ENCODE data around the gene ATP1A4. TPM values are rescaled to one million over a fixed set of nuclear protein-coding genes. Genes with fewer than 3 reads are reported as not detected.

The ATP1A4 gene
- polyA plus RNA-seq, 4 donors, result 0.12 to 0.24 TPM; not detected in 2

DNA sequence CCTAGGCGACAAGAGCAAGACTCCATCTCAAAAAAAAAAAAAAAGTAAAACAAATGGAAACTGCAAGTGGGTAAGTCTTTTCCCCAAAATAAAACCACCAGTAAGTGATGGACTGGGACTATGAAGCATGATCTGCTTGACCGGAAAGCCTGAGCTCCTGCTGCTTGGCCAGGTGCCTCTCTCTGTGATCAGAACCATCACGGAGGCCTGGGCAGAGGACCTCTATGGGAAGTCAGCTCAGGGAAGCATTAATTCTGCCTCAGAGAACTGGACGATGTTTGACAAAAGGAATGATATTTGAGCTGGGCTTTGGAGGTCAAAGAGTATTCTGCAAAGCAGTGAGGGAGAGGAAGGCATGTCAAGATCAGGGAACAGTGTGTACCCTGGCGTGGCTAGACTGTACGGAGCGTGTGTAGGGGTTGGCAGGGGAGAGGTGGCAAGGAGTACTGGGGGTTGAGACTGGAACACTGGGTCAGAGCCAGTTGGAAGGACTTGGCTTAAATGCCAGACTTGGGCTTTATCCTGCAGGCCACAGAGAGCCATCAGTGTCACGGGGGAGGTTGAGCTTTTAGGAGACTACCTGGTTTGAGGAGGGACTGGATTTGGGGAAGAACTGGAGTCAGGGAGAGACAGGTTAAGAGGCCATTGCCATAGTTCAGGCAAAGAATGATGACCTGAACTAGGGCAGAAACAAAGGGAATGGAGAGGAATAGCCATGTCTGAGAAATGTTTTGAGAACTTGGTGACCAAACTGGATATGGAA lies 19.4 kb upstream of the ATP1A4 start:
- 73 to 78% (median 76%) methylated on average over 8 of the region's 8 CpGs for WGBS, 3 donors
- FAIRE-seq (no peak), DNase-seq (no peak)
- Histone ChIP-seq H3K4me3 (ENCODE audit: low read depth in 1 of 3, low read length in 3 of 3) (no peak overlapping the region), H3K27me3 (ENCODE audit: control insufficient read depth in 3 of 3, insufficient read depth in 3 of 3, low read length in 3 of 3) (peaks cover 0 to 2% (median 0%) of the 10 kb centered on the region in 3 donors), H3K4me1 (ENCODE audit: control insufficient read depth in 3 of 3, insufficient read depth in 2 of 3, low read depth in 1 of 3, low read length in 2 of 3) (no peaks in the 10 kb centered on the region), H3K36me3 (ENCODE audit: control insufficient read depth in 3 of 3, insufficient read depth in 2 of 3, low read depth in 1 of 3, low read length in 3 of 3) (no peaks in the 10 kb centered on the region), H3K27ac (ENCODE audit: low read depth in 1 of 3, low read length in 2 of 3) (no peak overlapping the region), H3K9me3 (ENCODE audit: control insufficient read depth in 2 of 2, insufficient read depth in 1 of 2, low read depth in 1 of 2, low read length in 1 of 2) (no peaks in the 10 kb centered on the region)

- no peak overlapping the region for H3K4me3 ChIP-seq (ENCODE audit: low read depth in 1 of 3, low read length in 3 of 3)
- no peaks in the 10 kb centered on the region for H3K36me3 ChIP-seq (ENCODE audit: control insufficient read depth in 3 of 3, insufficient read depth in 2 of 3, low read depth in 1 of 3, low read length in 3 of 3)
- 59 to 78% (median 72%) methylated on average over 9 of the region's 9 CpGs for WGBS, 3 donors
- FAIRE-seq (no peak), DNase-seq (no peak)
- no peaks in the 10 kb centered on the region for H3K4me1 ChIP-seq (ENCODE audit: control insufficient read depth in 3 of 3, insufficient read depth in 2 of 3, low read depth in 1 of 3, low read length in 2 of 3)
- peaks cover 0 to 2% (median 0%) of the 10 kb centered on the region in 3 donors for H3K27me3 ChIP-seq (ENCODE audit: control insufficient read depth in 3 of 3, insufficient read depth in 3 of 3, low read length in 3 of 3)
- no peaks in the 10 kb centered on the region for H3K9me3 ChIP-seq (ENCODE audit: control insufficient read depth in 2 of 2, insufficient read depth in 1 of 2, low read depth in 1 of 2, low read length in 1 of 2)
- H3K27ac ChIP-seq (ENCODE audit: low read depth in 1 of 3, low read length in 2 of 3), result no peak overlapping the region
Observed at GRCh38 chr1:160133990-160134770, 17.2 kb upstream of the ATP1A4 start.

DNA sequence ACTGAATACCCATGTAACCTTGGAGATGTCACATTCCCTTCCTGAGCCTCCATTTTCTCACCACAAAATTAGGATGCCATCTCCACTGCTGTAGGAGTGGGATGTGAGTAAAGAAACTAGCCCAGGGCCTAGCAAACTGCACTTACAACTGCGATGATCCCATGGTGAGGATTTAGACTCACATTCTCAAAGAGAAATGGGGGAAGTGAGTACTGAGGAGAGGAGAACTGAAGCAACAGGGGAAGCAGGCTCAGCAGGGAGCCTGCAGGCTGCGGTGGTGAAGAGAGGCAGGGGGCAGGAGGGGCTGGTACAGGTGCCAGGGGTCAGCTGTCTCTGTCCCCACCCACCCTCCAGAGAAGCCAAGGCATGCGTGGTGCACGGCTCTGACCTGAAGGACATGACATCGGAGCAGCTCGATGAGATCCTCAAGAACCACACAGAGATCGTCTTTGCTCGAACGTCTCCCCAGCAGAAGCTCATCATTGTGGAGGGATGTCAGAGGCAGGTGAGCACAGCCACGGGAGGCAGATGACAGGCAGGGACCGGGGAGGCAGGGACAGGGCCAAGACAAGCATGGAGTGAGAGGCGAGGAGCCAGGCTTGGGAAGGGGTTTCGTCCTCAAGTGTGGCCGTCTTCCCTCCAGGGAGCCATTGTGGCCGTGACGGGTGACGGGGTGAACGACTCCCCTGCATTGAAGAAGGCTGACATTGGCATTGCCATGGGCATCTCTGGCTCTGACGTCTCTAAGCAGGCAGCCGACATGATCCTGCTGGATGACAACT lies 16.4 kb upstream of the ATP1A4 start:
- Histone ChIP-seq H3K27me3 (ENCODE audit: control insufficient read depth in 3 of 3, insufficient read depth in 3 of 3, low read length in 3 of 3) (peaks cover 0 to 2% (median 0%) of the 10 kb centered on the region in 3 donors), H3K36me3 (ENCODE audit: control insufficient read depth in 3 of 3, insufficient read depth in 2 of 3, low read depth in 1 of 3, low read length in 3 of 3) (no peaks in the 10 kb centered on the region), H3K4me3 (ENCODE audit: low read depth in 1 of 3, low read length in 3 of 3) (no peak overlapping the region), H3K4me1 (ENCODE audit: control insufficient read depth in 3 of 3, insufficient read depth in 2 of 3, low read depth in 1 of 3, low read length in 2 of 3) (no peaks in the 10 kb centered on the region), H3K27ac (ENCODE audit: low read depth in 1 of 3, low read length in 2 of 3) (no peak overlapping the region), H3K9me3 (ENCODE audit: control insufficient read depth in 2 of 2, insufficient read depth in 1 of 2, low read depth in 1 of 2, low read length in 1 of 2) (no peaks in the 10 kb centered on the region)
- WGBS, 3 donors, result 84 to 86% (median 85%) methylated on average over 20 of the region's 20 CpGs
- DNase-seq (no peak), FAIRE-seq (no peak)

GRCh38 chr1:160136121-160136925 lies 15.1 kb upstream of the ATP1A4 start:
- H3K27ac ChIP-seq (ENCODE audit: low read depth in 1 of 3, low read length in 2 of 3), result no peak overlapping the region
- DNase-seq, result no peak
- WGBS, 3 donors, result 90 to 91% (median 91%) methylated on average over 22 of the region's 22 CpGs

GRCh38 chr1:160136926-160137200 lies 14.5 kb upstream of the ATP1A4 start:
- Histone ChIP-seq H3K27me3 (ENCODE audit: control insufficient read depth in 3 of 3, insufficient read depth in 3 of 3, low read length in 3 of 3) (peaks cover 0 to 2% (median 2%) of the 10 kb centered on the region in 3 donors), H3K4me1 (ENCODE audit: control insufficient read depth in 3 of 3, insufficient read depth in 2 of 3, low read depth in 1 of 3, low read length in 2 of 3) (no peaks in the 10 kb centered on the region), H3K27ac (ENCODE audit: low read depth in 1 of 3, low read length in 2 of 3) (no peak overlapping the region), H3K9me3 (ENCODE audit: control insufficient read depth in 2 of 2, insufficient read depth in 1 of 2, low read depth in 1 of 2, low read length in 1 of 2) (no peaks in the 10 kb centered on the region), H3K36me3 (ENCODE audit: control insufficient read depth in 3 of 3, insufficient read depth in 2 of 3, low read depth in 1 of 3, low read length in 3 of 3) (no peaks in the 10 kb centered on the region), H3K4me3 (ENCODE audit: low read depth in 1 of 3, low read length in 3 of 3) (no peak overlapping the region)
- no peak for FAIRE-seq
- DNase-seq, result no peak
- 86 to 93% (median 87%) methylated on average over 5 of the region's 5 CpGs for WGBS, 3 donors

More at GRCh38 chr1:160136121-160136925, 15.1 kb upstream of the ATP1A4 start:
- FAIRE-seq, result no peak
- Histone ChIP-seq H3K4me3 (ENCODE audit: low read depth in 1 of 3, low read length in 3 of 3) (no peak overlapping the region), H3K9me3 (ENCODE audit: control insufficient read depth in 2 of 2, insufficient read depth in 1 of 2, low read depth in 1 of 2, low read length in 1 of 2) (no peaks in the 10 kb centered on the region), H3K27me3 (ENCODE audit: control insufficient read depth in 3 of 3, insufficient read depth in 3 of 3, low read length in 3 of 3) (peaks cover 0 to 2% (median 0%) of the 10 kb centered on the region in 3 donors), H3K36me3 (ENCODE audit: control insufficient read depth in 3 of 3, insufficient read depth in 2 of 3, low read depth in 1 of 3, low read length in 3 of 3) (no peaks in the 10 kb centered on the region), H3K4me1 (ENCODE audit: control insufficient read depth in 3 of 3, insufficient read depth in 2 of 3, low read depth in 1 of 3, low read length in 2 of 3) (no peaks in the 10 kb centered on the region)

DNA sequence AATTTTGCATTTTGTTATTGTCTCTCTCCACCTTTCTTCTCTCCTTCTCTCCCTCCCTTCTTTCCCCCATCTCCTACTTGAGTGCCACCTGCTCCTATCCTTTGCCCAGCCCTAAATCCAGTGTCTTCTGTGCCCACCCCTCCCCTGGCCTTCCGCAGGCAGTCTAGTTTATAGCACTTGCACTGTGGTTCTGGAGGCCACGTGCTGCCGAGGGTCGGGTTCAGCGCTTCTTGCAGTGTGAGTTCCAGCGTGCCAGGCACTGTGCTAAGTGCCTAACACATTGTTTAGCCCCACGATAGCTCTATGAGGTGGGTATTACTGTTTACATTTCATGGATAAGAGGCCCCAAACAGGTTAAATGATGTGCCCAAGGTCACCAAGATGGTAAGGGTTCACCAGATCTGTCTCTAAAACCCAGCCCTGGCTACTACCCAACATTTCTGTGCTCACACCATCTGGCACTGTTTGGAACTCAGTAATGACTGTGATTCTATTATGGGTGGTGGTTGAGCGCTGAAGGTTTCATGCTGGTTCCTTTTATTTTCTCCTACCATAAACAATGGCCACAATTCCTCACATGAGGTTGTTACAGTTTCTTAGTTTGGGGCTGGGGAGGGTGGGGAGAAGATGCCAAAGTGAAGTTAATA lies 14.1 kb upstream of the ATP1A4 start:
- DNase-seq (no peak), FAIRE-seq (no peak)
- Histone ChIP-seq H3K4me3 (ENCODE audit: low read depth in 1 of 3, low read length in 3 of 3) (no peak overlapping the region), H3K36me3 (ENCODE audit: control insufficient read depth in 3 of 3, insufficient read depth in 2 of 3, low read depth in 1 of 3, low read length in 3 of 3) (no peaks in the 10 kb centered on the region), H3K27ac (ENCODE audit: low read depth in 1 of 3, low read length in 2 of 3) (no peak overlapping the region), H3K9me3 (ENCODE audit: control insufficient read depth in 2 of 2, insufficient read depth in 1 of 2, low read depth in 1 of 2, low read length in 1 of 2) (no peaks in the 10 kb centered on the region), H3K27me3 (ENCODE audit: control insufficient read depth in 3 of 3, insufficient read depth in 3 of 3, low read length in 3 of 3) (peaks cover 0 to 6% (median 2%) of the 10 kb centered on the region in 3 donors), H3K4me1 (ENCODE audit: control insufficient read depth in 3 of 3, insufficient read depth in 2 of 3, low read depth in 1 of 3, low read length in 2 of 3) (no peaks in the 10 kb centered on the region)
- 78 to 88% (median 80%) methylated on average over 8 of the region's 8 CpGs for WGBS, 3 donors

- Histone ChIP-seq H3K9me3 (ENCODE audit: control insufficient read depth in 2 of 2, insufficient read depth in 1 of 2, low read depth in 1 of 2, low read length in 1 of 2) (no peaks in the 10 kb centered on the region), H3K4me3 (ENCODE audit: low read depth in 1 of 3, low read length in 3 of 3) (no peak overlapping the region), H3K27ac (ENCODE audit: low read depth in 1 of 3, low read length in 2 of 3) (no peak overlapping the region), H3K36me3 (ENCODE audit: control insufficient read depth in 3 of 3, insufficient read depth in 2 of 3, low read depth in 1 of 3, low read length in 3 of 3) (no peaks in the 10 kb centered on the region), H3K4me1 (ENCODE audit: control insufficient read depth in 3 of 3, insufficient read depth in 2 of 3, low read depth in 1 of 3, low read length in 2 of 3) (no peaks in the 10 kb centered on the region), H3K27me3 (ENCODE audit: control insufficient read depth in 3 of 3, insufficient read depth in 3 of 3, low read length in 3 of 3) (peaks cover 0 to 6% (median 2%) of the 10 kb centered on the region in 3 donors)
- WGBS, 3 donors, result 94% methylated on average over 8 of the region's 8 CpGs
- FAIRE-seq (no peak), DNase-seq (no peak)
Observed at GRCh38 chr1:160139840-160140239, 11.6 kb upstream of the ATP1A4 start.

All from small intestine (tissue), 7 donors.